IMR-90 (cell line): Measurements from ENCODE around the gene RAB18. TPM values are rescaled to one million over a fixed set of nuclear protein-coding genes. Genes with fewer than 3 reads are reported as not detected.

Experiments
- ATAC-seq: fragments of 200-7000 bp; cut with Tn5 transposase; 2 replicates; pipeline ENCODE4 v1.9.1; 2020; ENCODE audit warnings: low read depth, mild to moderate bottlenecking, moderate library complexity
- BruUV-seq: library from RNA; stranded (reverse); fragments of 400-500 nt; replicated peaks from 2 replicates; lab custom pipeline; 2021; lab: Mats Ljungman, UMichigan
- CTCF ChIA-PET: fragments of 300-600 bp; formaldehyde crosslinking; extraction: SDS; loops from one replicate; lab custom pipeline; 2021; ENCODE audit warnings: antibody characterized with exemption; lab: Yijun Ruan, JAX
- POLR2A ChIA-PET: fragments of 300-600 bp; sonication (Branson Sonifier 250); formaldehyde crosslinking; loops from one replicate; lab custom pipeline; 2022; ENCODE audit warnings: antibody characterized with exemption; ENCODE audit not compliant: unreplicated experiment; lab: Charles Lee
- DNase-seq: peaks from one replicate; pipeline ENCODE4 v3.0.0; 2013
- H2AFZ ChIP-seq: replicated peaks from 2 replicates; pipeline ENCODE3; 2013; ENCODE audit warnings: low read length, mild to moderate bottlenecking; ENCODE audit not compliant: poor library complexity
- H2AK5ac ChIP-seq: 2 replicates; pipeline ENCODE4 v1.6.1; 2013; ENCODE audit warnings: low read depth, low read length, inconsistent platforms
- H2AK9ac ChIP-seq: replicated peaks from 2 replicates; pipeline ENCODE3; 2013; ENCODE audit warnings: mild to moderate bottlenecking, low read depth, low read length, moderate library complexity; ENCODE audit not compliant: poor library complexity
- H2BK120ac ChIP-seq: 2 replicates; pipeline ENCODE4 v1.6.1; 2013; ENCODE audit warnings: low read depth, low read length, inconsistent platforms
- H2BK15ac ChIP-seq: 3 replicates; pipeline ENCODE4 v1.6.1; 2013; ENCODE audit warnings: low read depth, low read length, inconsistent platforms
- H2BK20ac ChIP-seq: 2 replicates; pipeline ENCODE4 v1.6.1; 2013; ENCODE audit warnings: low read depth, mild to moderate bottlenecking, inconsistent platforms, low read length, moderate library complexity
- H2BK5ac ChIP-seq: 2 replicates; pipeline ENCODE4 v1.6.1; 2013; ENCODE audit warnings: mild to moderate bottlenecking, low read depth, low read length, inconsistent platforms; ENCODE audit not compliant: poor library complexity, severe bottlenecking
- H3K14ac ChIP-seq: replicated peaks from 2 replicates; pipeline ENCODE4 v1.6.1; 2013; ENCODE audit warnings: low read depth, low read length, inconsistent platforms
- H3K18ac ChIP-seq: 2 replicates; pipeline ENCODE4 v1.6.1; 2013; ENCODE audit warnings: low read depth, low read length, control low read depth
- H3K23ac ChIP-seq: 2 replicates; pipeline ENCODE4 v1.6.1; 2013; ENCODE audit warnings: low read depth, low read length, inconsistent platforms
- H3K27ac ChIP-seq: 2 replicates; pipeline ENCODE4 v1.5.1; 2013; ENCODE audit warnings: mild to moderate bottlenecking, control low read depth, low read length; ENCODE audit not compliant: insufficient read depth
- H3K27me3 ChIP-seq: 2 replicates; pipeline ENCODE4 v1.6.1; 2013; ENCODE audit warnings: low read length; ENCODE audit not compliant: control insufficient read depth, insufficient read depth
- H3K36me3 ChIP-seq: 2 replicates; pipeline ENCODE4 v1.6.1; 2013; ENCODE audit warnings: low read length, mixed read lengths; ENCODE audit not compliant: control insufficient read depth, insufficient read depth
- H3K4ac ChIP-seq: 2 replicates; pipeline ENCODE4 v1.6.1; 2013; ENCODE audit warnings: low read depth, low read length, inconsistent platforms
- H3K4me1 ChIP-seq: 2 replicates; pipeline ENCODE4 v1.6.1; 2013; ENCODE audit warnings: low read length, mixed read lengths; ENCODE audit not compliant: control insufficient read depth, insufficient read depth
- H3K4me2 ChIP-seq: 2 replicates; pipeline ENCODE4 v1.6.1; 2013; ENCODE audit warnings: low read depth, mild to moderate bottlenecking, control low read depth, low read length, moderate library complexity
- H3K4me3 ChIP-seq: 2 replicates; pipeline ENCODE4 v1.5.1; 2013; ENCODE audit warnings: low read depth, mild to moderate bottlenecking, control low read depth, low read length, moderate library complexity; ENCODE audit not compliant: insufficient read depth
- H3K56ac ChIP-seq: 2 replicates; pipeline ENCODE4 v1.6.1; 2013; ENCODE audit warnings: low read length, inconsistent platforms; ENCODE audit not compliant: insufficient read depth; ENCODE audit errors: extremely low read depth
- H3K79me1 ChIP-seq, 2 experiments: 2 replicates each; pipeline ENCODE4 v1.6.1; 2013; ENCODE audit warnings: low read length in 2 of 2, inconsistent platforms in 1 of 2, low read depth in 1 of 2
- H3K9ac ChIP-seq: 2 replicates; pipeline ENCODE4 v1.6.1; 2013; ENCODE audit warnings: low read depth, low read length, control low read depth
- H3K9me1 ChIP-seq: 2 replicates; pipeline ENCODE4 v1.6.1; 2013; ENCODE audit warnings: low read length, inconsistent platforms; ENCODE audit not compliant: insufficient read depth
- H3K9me3 ChIP-seq: 2 replicates; pipeline ENCODE4 v1.6.1; 2013; ENCODE audit warnings: low read length; ENCODE audit not compliant: control insufficient read depth, insufficient read depth
- H4K20me1 ChIP-seq: 2 replicates; pipeline ENCODE4 v1.6.1; 2013; ENCODE audit warnings: low read length, inconsistent platforms; ENCODE audit not compliant: insufficient read depth
- H4K5ac ChIP-seq: 2 replicates; pipeline ENCODE4 v1.6.1; 2013; ENCODE audit warnings: mild to moderate bottlenecking, low read depth, low read length, control low read depth
- H4K8ac ChIP-seq, 2 experiments: 2 replicates each; pipeline ENCODE4 v1.6.1; 2013; ENCODE audit warnings: low read depth in 2 of 2, low read length in 2 of 2, control low read depth in 1 of 2, inconsistent platforms in 1 of 2
- H4K91ac ChIP-seq: 2 replicates; pipeline ENCODE4 v1.6.1; 2013; ENCODE audit warnings: low read depth, low read length, inconsistent platforms; ENCODE audit not compliant: insufficient read depth
- BHLHE40 ChIP-seq: fragments of 150-350 bp; IDR thresholded peaks from 2 replicates; pipeline ENCODE4 v1.6.1; 2016; ENCODE audit warnings: mild to moderate bottlenecking, low read depth, low read length
- CEBPB ChIP-seq: IDR thresholded peaks from 2 replicates; pipeline ENCODE4 v1.6.1; 2012; ENCODE audit warnings: low read depth, low read length, improper control_type of control experiment
- CHD1 ChIP-seq: IDR thresholded peaks from 2 replicates; pipeline ENCODE4 v1.6.1; 2012; ENCODE audit warnings: low read depth, low read length, improper control_type of control experiment
- CTCF ChIP-seq: conservative IDR thresholded peaks from 2 replicates; pipeline ENCODE4 v1.5.1; 2012; ENCODE audit warnings: mild to moderate bottlenecking, low read depth, low read length, improper control_type of control experiment
- ELK1 ChIP-seq: fragments of 150-350 bp; IDR thresholded peaks from 2 replicates; pipeline ENCODE4 v1.6.1; 2016; ENCODE audit warnings: low read depth, mild to moderate bottlenecking, low read length, moderate library complexity, borderline replicate concordance
- FOS ChIP-seq: fragments of 150-350 bp; IDR thresholded peaks from 2 replicates; pipeline ENCODE4 v1.6.1; 2016; ENCODE audit warnings: low read depth, low read length
- MAFK ChIP-seq: IDR thresholded peaks from 2 replicates; pipeline ENCODE4 v1.6.1; 2012; ENCODE audit warnings: low read depth, low read length, improper control_type of control experiment
- MAZ ChIP-seq: IDR thresholded peaks from 2 replicates; pipeline ENCODE4 v1.6.1; 2012; ENCODE audit warnings: low read depth, mild to moderate bottlenecking, low read length, improper control_type of control experiment, moderate library complexity, borderline replicate concordance
- MXI1 ChIP-seq: IDR thresholded peaks from 2 replicates; pipeline ENCODE4 v1.6.1; 2012; ENCODE audit warnings: low read depth, mild to moderate bottlenecking, low read length, moderate library complexity, borderline replicate concordance
- NFE2L2 ChIP-seq: fragments of 150-350 bp; IDR thresholded peaks from 2 replicates; pipeline ENCODE4 v1.6.1; 2016; ENCODE audit warnings: low read depth, mild to moderate bottlenecking, low read length
- POLR2A ChIP-seq: IDR thresholded peaks from 2 replicates; pipeline ENCODE4 v1.6.1; 2012; ENCODE audit warnings: mild to moderate bottlenecking, low read depth, low read length
- RAD21 ChIP-seq: IDR thresholded peaks from 2 replicates; pipeline ENCODE4 v1.6.1; 2012; ENCODE audit warnings: low read length, improper control_type of control experiment
- RCOR1 ChIP-seq: IDR thresholded peaks from 2 replicates; pipeline ENCODE4 v1.6.1; 2012; ENCODE audit warnings: mild to moderate bottlenecking, low read length, improper control_type of control experiment; ENCODE audit not compliant: insufficient replicate concordance
- RFX5 ChIP-seq: IDR thresholded peaks from 2 replicates; pipeline ENCODE4 v1.8.0; 2012; ENCODE audit warnings: low read depth, mild to moderate bottlenecking, low read length, moderate library complexity
- SMC3 ChIP-seq: fragments of 150-350 bp; IDR thresholded peaks from 2 replicates; pipeline ENCODE4 v1.6.1; 2016; ENCODE audit warnings: low read depth, mild to moderate bottlenecking, antibody characterized with exemption, low read length, moderate library complexity
- USF2 ChIP-seq: fragments of 150-350 bp; IDR thresholded peaks from 2 replicates; pipeline ENCODE4 v1.6.1; 2017; ENCODE audit warnings: mild to moderate bottlenecking, antibody characterized with exemption, low read length, low read depth
- dilution Hi-C: fragments of 300-500 bp; cut with HindIII; formaldehyde crosslinking; loops from one replicate; pipeline ENCODE4 v1.14.3; 2018; ENCODE audit warnings: low sequenced_read_pairs; ENCODE audit not compliant: unreplicated experiment
- in situ Hi-C: fragments of 300-500 bp; cut with MboI; formaldehyde crosslinking; loops from 3 replicates; pipeline ENCODE4 v1.14.3; 2019; ENCODE audit warnings: low sequenced_read_pairs, inconsistent platforms, mixed read lengths
- intact Hi-C: fragments of 100-400 bp; cut with micrococcal nuclease; formaldehyde crosslinking; loops from 2 replicates; pipeline ENCODE4 v1.10.0; 2022
- polyA plus RNA-seq, 3 experiments: library from polyadenylated mRNA; depleted of rRNA; stranded (reverse); fragments of >200 nt; gene quantifications; 2 replicates each; pipeline ENCODE4 v1.2.3, GENCODE V29; 2012; ENCODE audit warnings: low replicate concordance in 1 of 3
- total RNA-seq: library from RNA; depleted of rRNA; stranded (reverse); fragments of >200 nt; gene quantifications from 2 replicates; pipeline ENCODE4 v1.2.3, GENCODE V29; 2012

RAB18 gene
- total and polyA plus RNA-seq, 2 of the 4 experiments (the other 2 are of a cell fraction) = 17.6 to 38.8 TPM

- H2BK20ac ChIP-seq = no peak overlapping the region
- no peak overlapping the region for H3K27ac ChIP-seq
Measured at GRCh38 chr10:27536437-27536836, 32.3 kb downstream of the RAB18 start.

More at GRCh38 chr10:27536437-27536836, 32.3 kb downstream of the RAB18 start:
- no peak overlapping the region for H2AK9ac ChIP-seq
- no peak overlapping the region for H2AFZ ChIP-seq
- H3K4me2 ChIP-seq = no peak overlapping the region
- no peak for ATAC-seq
- no peak overlapping the region for H3K14ac ChIP-seq
- H2AK5ac ChIP-seq = no peak overlapping the region
- TF ChIP-seq CTCF = no peak
- no peak for TF ChIP-seq RFX5
- no peak for TF ChIP-seq USF2
- TF ChIP-seq SMC3 = no peak
- TF ChIP-seq POLR2A = no peak
- TF ChIP-seq BHLHE40 = no peak
- TF ChIP-seq RAD21 = no peak
- no peak for TF ChIP-seq FOS
- no peak for TF ChIP-seq NFE2L2
- no peak for TF ChIP-seq MAFK
- TF ChIP-seq CEBPB = no peak
- no peak for TF ChIP-seq CHD1
- no peak for TF ChIP-seq ELK1
- TF ChIP-seq MXI1 = no peak
- no peak for TF ChIP-seq RCOR1
- no peak for TF ChIP-seq MAZ
- dilution Hi-C loops = no loop called here
- no peaks in the 10 kb centered on the region for H3K9me1 ChIP-seq
- H3K4me3 ChIP-seq = no peak overlapping the region
- H3K4me1 ChIP-seq = no peaks in the 10 kb centered on the region
- H4K20me1 ChIP-seq = no peaks in the 10 kb centered on the region
- H2BK120ac ChIP-seq = no peak overlapping the region
- no peaks in the 10 kb centered on the region for H3K9me3 ChIP-seq
- no peak overlapping the region for H3K56ac ChIP-seq
- CTCF ChIA-PET = no interaction called here
- H3K18ac ChIP-seq = no peak overlapping the region
- no peak overlapping the region for H4K8ac ChIP-seq
- POLR2A ChIA-PET = no interaction called here
- no peak overlapping the region for H3K4ac ChIP-seq
- no peak overlapping the region for H2BK5ac ChIP-seq
- peaks cover 19 to 34% of the 10 kb centered on the region in 2 experiments for H3K79me1 ChIP-seq
- no TSS peak for BruUV-seq
- no peak overlapping the region for H3K9ac ChIP-seq
- no peak for DNase-seq
- no peak overlapping the region for H4K91ac ChIP-seq
- peaks cover 24% of the 10 kb centered on the region for H3K36me3 ChIP-seq
- intact Hi-C loops = no loop called here
- no peak overlapping the region for H3K23ac ChIP-seq
- no peak overlapping the region for H2BK15ac ChIP-seq
- H4K5ac ChIP-seq = no peak overlapping the region
- in situ Hi-C loops = no loop called here
- H3K27me3 ChIP-seq = no peaks in the 10 kb centered on the region
